Neural cell (in vitro differentiated cells): ENCODE measurements around the gene KCNJ12. TPM values are rescaled to one million over a fixed set of nuclear protein-coding genes. Genes with fewer than 3 reads are reported as not detected.
"Not testable (repeated sequence)": the region's sequence is repeated elsewhere in the genome, so short reads cannot be mapped to it uniquely, and the experiment has no call there.

Experiments used
- H2AFZ ChIP-seq: fragments of 200-600, 300-800 bp; sonication (generic), shearing (Covaris generic); 2 replicates; pipeline ENCODE4 v1.6.0; 2014; ENCODE audit warnings: low read depth, mild to moderate bottlenecking, antibody characterized with exemption, low read length, moderate library complexity
- H3F3A ChIP-seq: fragments of 200-600 bp; shearing (Covaris generic); 2 replicates; pipeline ENCODE4 v1.6.1; 2016; ENCODE audit warnings: mild to moderate bottlenecking, moderate library complexity, mixed read lengths, antibody characterized with exemption, low read length; ENCODE audit not compliant: insufficient read depth, poor library complexity, severe bottlenecking
- H3K27ac ChIP-seq: fragments of 200-600, 300-800 bp; sonication (generic), shearing (Covaris generic); 2 replicates; pipeline ENCODE4 v1.5.1; 2014; ENCODE audit warnings: mild to moderate bottlenecking, low read length, moderate library complexity
- H3K27me3 ChIP-seq: fragments of 300-800, 200-600 bp; sonication (generic), shearing (Covaris generic); 2 replicates; pipeline ENCODE4 v1.6.0; 2014; ENCODE audit warnings: mild to moderate bottlenecking, low read depth, low read length, moderate library complexity; ENCODE audit not compliant: insufficient read depth
- H3K36me3 ChIP-seq: fragments of 300-800, 200-600 bp; sonication (generic), shearing (Covaris generic); 2 replicates; pipeline ENCODE4 v1.5.1; 2014; ENCODE audit warnings: mild to moderate bottlenecking, antibody characterized with exemption, low read length, moderate library complexity; ENCODE audit not compliant: insufficient read depth
- H3K4me2 ChIP-seq: fragments of 300-800, 200-600 bp; sonication (generic), shearing (Covaris generic); 2 replicates; pipeline ENCODE4 v1.6.0; 2014; ENCODE audit warnings: mild to moderate bottlenecking, low read length
- H3K4me3 ChIP-seq: fragments of 300-800, 200-600 bp; sonication (generic), shearing (Covaris generic); 2 replicates; pipeline ENCODE4 v1.5.1; 2014; ENCODE audit warnings: mild to moderate bottlenecking, low read length, moderate library complexity
- H3K79me2 ChIP-seq: fragments of 200-600 bp; shearing (Covaris generic); replicated peaks from 2 replicates; pipeline ENCODE4 v1.6.0; 2014; ENCODE audit warnings: mild to moderate bottlenecking, low read length, moderate library complexity; ENCODE audit not compliant: insufficient read depth
- H3K9ac ChIP-seq: fragments of 300-800, 200-600 bp; sonication (generic), shearing (Covaris generic); 2 replicates; pipeline ENCODE4 v1.6.1; 2016; ENCODE audit warnings: mild to moderate bottlenecking, low read length, mixed read lengths
- H3K9me2 ChIP-seq: fragments of 200-600 bp; shearing (Covaris generic); 2 replicates; pipeline ENCODE4 v1.6.1; 2016; ENCODE audit warnings: mild to moderate bottlenecking, low read length, mixed read lengths; ENCODE audit not compliant: insufficient read depth
- H3K9me3 ChIP-seq: fragments of 200-600, 300-800 bp; sonication (generic), shearing (Covaris generic); 2 replicates; pipeline ENCODE4 v1.6.1; 2016; ENCODE audit warnings: mild to moderate bottlenecking, mixed run types, low read length, moderate library complexity, mixed read lengths
- H4K20me1 ChIP-seq: fragments of 200-600 bp; shearing (Covaris generic); 2 replicates; pipeline ENCODE4 v1.6.1; 2016; ENCODE audit warnings: mild to moderate bottlenecking, mixed run types; ENCODE audit not compliant: insufficient read depth
- EP300 ChIP-seq: fragments of 450-650 bp; conservative IDR thresholded peaks from 2 replicates; pipeline ENCODE4 v1.6.1; 2014; ENCODE audit warnings: antibody characterized with exemption, mild to moderate bottlenecking, moderate library complexity; ENCODE audit not compliant: poor library complexity, severe bottlenecking
- EZH2 ChIP-seq: fragments of 200-600, 300-800 bp; shearing (Covaris generic), sonication (generic); IDR thresholded peaks from 2 replicates; pipeline ENCODE4 v1.6.1; 2014; ENCODE audit warnings: antibody characterized with exemption, low read length, borderline replicate concordance, mild to moderate bottlenecking; ENCODE audit not compliant: insufficient read depth, poor library complexity, severe bottlenecking
- MXI1 ChIP-seq: fragments of 450-650 bp; conservative IDR thresholded peaks from 2 replicates; pipeline ENCODE4 v1.6.1; 2014; ENCODE audit warnings: antibody characterized with exemption, mild to moderate bottlenecking; ENCODE audit not compliant: poor library complexity, severe bottlenecking
- POLR2AphosphoS5 ChIP-seq: IDR thresholded peaks from 2 replicates; pipeline ENCODE4 v1.6.1; 2012
- RAD21 ChIP-seq: fragments of 450-650 bp; conservative IDR thresholded peaks from 2 replicates; pipeline ENCODE4 v1.6.1; 2014; ENCODE audit warnings: antibody characterized with exemption, mild to moderate bottlenecking, moderate library complexity
- SMC3 ChIP-seq: fragments of 450-650 bp; conservative IDR thresholded peaks from 2 replicates; pipeline ENCODE4 v1.6.1; 2014; ENCODE audit warnings: antibody characterized with exemption, mild to moderate bottlenecking, moderate library complexity; ENCODE audit not compliant: poor library complexity
- TAF1 ChIP-seq: IDR thresholded peaks from 2 replicates; pipeline ENCODE4 v1.6.1; 2012; ENCODE audit warnings: low read depth
- polyA plus RNA-seq: library from polyadenylated mRNA; depleted of rRNA; stranded (reverse); fragments of >200 nt; gene quantifications from 2 replicates; pipeline ENCODE4 v1.2.3, GENCODE V29; 2014
- TF ChIP-seq, protein P1 (sequence below): fragments of 450-650 bp; IDR thresholded peaks from 2 replicates; pipeline ENCODE4 v1.5.1; 2014; ENCODE audit warnings: antibody characterized with exemption, mild to moderate bottlenecking, moderate library complexity; ENCODE audit not compliant: poor library complexity, severe bottlenecking
- TF ChIP-seq, protein P2 (sequence below): IDR thresholded peaks from 2 replicates; pipeline ENCODE4 v1.6.1; 2012; ENCODE audit warnings: borderline replicate concordance

The KCNJ12 gene
- polyA plus RNA-seq, 1 donor from 2014 or later: 1.3 TPM

DNA sequence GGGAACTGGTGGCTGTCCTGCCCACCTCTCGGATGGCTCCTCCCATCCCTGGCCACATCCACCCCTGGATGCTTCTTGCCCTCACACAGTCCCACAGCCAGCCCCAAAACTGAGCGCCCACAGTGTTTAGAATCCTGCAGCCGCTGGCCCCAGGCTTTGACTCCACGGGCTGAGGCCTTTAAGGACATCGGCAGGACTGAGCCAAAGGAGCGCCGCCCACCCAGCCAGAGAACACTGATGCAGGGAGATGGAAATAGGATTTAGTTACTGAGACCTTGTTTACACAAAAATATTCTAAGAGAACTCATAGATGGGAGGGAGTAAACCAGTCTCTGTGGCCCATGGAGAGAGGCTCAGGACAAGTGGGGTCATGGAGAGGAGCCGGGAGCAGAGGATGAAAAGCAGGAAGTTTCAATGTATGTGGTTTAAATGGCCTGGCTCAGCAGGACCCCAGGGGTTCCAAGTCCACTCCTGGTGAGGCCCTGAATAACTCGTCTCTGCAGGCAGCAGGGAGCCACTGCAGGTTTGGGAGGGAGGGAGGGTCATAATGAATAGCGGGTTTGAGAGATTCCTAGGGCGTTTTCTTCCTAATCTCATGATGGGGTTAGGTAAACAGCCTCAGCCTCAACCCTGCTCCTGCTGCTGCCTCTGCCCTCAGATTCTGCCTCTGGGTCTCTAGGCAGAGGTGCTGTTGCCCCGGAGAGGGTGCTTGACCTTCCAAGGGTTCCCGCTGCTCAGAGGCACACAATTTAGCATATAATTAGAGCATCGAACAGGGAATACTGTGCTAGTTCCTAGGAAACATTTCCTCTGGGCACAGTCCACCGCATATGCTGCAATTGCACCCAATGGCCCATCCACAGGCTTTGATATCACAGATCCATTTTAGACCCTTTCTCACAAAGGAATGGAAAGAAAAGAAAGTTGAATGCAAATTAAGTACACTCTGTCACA, 61.0 kb downstream of the KCNJ12 start:
- H3K4me3 ChIP-seq, H3K27ac ChIP-seq, H3K9me2 ChIP-seq, H3K9ac ChIP-seq, H3K9me3 ChIP-seq, H3K4me2 ChIP-seq, H3K79me2 ChIP-seq, H3K36me3 ChIP-seq, H3K27me3 ChIP-seq, H3F3A ChIP-seq, H2AFZ ChIP-seq, H4K20me1 ChIP-seq: not testable (repeated sequence)

DNA sequence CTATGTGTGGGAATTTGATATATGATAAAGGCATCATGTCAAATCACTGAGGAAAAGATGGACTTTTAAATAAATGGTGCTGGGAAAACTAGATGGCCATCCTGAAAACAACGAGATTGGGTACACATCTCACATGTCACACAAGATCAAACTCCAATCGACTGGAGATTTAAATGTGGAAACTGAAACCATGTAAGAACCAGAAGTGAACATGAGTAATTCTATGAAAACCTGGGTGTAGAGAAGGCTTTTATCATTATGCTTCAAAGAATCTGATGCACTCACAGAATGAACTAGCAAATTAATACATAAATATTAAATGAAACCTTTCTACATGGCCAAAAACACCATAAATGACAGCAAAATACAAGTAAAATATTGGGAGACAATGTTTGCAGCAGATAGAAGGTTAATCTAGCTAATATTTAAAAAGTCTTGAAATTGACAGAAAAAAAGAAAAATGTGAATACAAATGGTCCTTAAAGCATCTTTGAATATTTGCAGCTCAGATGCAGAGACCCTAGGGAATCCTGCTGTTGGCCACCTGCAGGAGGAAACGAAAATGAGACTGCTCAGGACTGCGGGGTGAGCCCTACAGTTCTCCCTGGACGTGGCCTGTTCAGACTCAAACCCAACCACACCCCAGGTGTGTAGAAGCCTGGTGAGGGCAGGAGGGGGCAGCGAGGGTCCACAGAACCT, 62.3 kb downstream of the KCNJ12 start:
- H3K27ac ChIP-seq, H3K36me3 ChIP-seq, H4K20me1 ChIP-seq, H3K9me2 ChIP-seq, H3K27me3 ChIP-seq, H2AFZ ChIP-seq, H3K9me3 ChIP-seq, H3K9ac ChIP-seq, H3F3A ChIP-seq, H3K4me3 ChIP-seq, H3K4me2 ChIP-seq, H3K79me2 ChIP-seq: not testable (repeated sequence)

DNA sequence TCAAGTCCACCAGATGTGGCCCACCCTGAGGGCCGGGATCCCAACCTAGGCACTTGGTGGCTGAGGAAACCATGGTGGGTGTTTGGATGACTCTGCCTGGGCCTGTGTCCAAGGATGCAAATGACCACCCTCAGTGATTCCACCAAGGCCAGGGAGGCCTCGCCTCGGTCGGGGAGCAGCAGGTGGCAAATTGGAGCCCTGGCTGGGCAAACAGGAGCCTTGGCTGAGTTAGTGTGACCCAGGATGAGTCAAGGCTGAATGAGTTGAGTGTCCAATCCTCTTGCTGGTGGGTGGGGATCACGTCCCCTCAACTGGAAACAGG, 62.8 kb downstream of the KCNJ12 start:
- not testable (repeated sequence) for H4K20me1 ChIP-seq, H3F3A ChIP-seq, H3K36me3 ChIP-seq, H3K4me2 ChIP-seq, H3K27me3 ChIP-seq, H3K9me3 ChIP-seq, H3K27ac ChIP-seq, H3K9me2 ChIP-seq, H2AFZ ChIP-seq, H3K79me2 ChIP-seq, H3K9ac ChIP-seq, H3K4me3 ChIP-seq

DNA sequence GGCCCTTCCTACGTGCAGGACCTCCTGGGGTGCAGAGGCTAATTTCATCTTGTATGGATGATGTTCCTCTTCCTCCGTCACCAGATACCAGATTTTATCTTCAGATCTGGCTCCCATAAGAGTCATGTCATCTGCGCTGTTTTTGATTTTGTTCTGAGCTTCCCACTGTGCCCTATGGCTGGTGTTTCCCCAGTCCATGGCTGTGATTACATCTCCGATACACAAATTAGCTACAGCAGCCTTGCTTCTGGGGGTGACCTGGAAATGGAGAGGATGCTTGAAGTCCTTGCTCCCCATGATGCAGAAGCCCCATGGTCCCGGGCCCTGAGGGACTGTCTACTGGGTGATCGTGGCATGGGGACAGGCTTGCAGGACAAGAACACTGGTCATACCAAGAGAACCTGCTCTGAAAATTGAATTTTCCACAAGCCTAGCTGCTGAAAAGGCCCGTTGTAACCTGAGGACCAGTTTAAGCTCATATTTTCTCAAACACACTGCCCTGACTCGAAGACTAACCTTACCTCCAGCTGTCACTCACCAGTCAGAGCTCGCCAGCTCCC, 69.0 kb downstream of the KCNJ12 start:
- Histone ChIP-seq H3K79me2 (no peaks in the 10 kb centered on the region), H3K4me2 (no peak overlapping the region), H3K36me3 (no peaks in the 10 kb centered on the region), H3K9ac (no peak overlapping the region), H3K27ac (no peak overlapping the region), H3K9me3 (no peaks in the 10 kb centered on the region), H3F3A (no peaks in the 10 kb centered on the region), H3K4me3 (no peak overlapping the region), H3K9me2 (no peaks in the 10 kb centered on the region), H2AFZ (no peak overlapping the region), H4K20me1 (no peaks in the 10 kb centered on the region), H3K27me3 (no peaks in the 10 kb centered on the region)
- no peak for TF ChIP-seq TAF1
- TF ChIP-seq EZH2: no peak
- TF ChIP-seq, protein P1, sequence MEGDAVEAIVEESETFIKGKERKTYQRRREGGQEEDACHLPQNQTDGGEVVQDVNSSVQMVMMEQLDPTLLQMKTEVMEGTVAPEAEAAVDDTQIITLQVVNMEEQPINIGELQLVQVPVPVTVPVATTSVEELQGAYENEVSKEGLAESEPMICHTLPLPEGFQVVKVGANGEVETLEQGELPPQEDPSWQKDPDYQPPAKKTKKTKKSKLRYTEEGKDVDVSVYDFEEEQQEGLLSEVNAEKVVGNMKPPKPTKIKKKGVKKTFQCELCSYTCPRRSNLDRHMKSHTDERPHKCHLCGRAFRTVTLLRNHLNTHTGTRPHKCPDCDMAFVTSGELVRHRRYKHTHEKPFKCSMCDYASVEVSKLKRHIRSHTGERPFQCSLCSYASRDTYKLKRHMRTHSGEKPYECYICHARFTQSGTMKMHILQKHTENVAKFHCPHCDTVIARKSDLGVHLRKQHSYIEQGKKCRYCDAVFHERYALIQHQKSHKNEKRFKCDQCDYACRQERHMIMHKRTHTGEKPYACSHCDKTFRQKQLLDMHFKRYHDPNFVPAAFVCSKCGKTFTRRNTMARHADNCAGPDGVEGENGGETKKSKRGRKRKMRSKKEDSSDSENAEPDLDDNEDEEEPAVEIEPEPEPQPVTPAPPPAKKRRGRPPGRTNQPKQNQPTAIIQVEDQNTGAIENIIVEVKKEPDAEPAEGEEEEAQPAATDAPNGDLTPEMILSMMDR: no peak
- TF ChIP-seq EP300: no peak
- TF ChIP-seq MXI1: no peak
- TF ChIP-seq POLR2AphosphoS5: no peak
- TF ChIP-seq, protein P2, sequence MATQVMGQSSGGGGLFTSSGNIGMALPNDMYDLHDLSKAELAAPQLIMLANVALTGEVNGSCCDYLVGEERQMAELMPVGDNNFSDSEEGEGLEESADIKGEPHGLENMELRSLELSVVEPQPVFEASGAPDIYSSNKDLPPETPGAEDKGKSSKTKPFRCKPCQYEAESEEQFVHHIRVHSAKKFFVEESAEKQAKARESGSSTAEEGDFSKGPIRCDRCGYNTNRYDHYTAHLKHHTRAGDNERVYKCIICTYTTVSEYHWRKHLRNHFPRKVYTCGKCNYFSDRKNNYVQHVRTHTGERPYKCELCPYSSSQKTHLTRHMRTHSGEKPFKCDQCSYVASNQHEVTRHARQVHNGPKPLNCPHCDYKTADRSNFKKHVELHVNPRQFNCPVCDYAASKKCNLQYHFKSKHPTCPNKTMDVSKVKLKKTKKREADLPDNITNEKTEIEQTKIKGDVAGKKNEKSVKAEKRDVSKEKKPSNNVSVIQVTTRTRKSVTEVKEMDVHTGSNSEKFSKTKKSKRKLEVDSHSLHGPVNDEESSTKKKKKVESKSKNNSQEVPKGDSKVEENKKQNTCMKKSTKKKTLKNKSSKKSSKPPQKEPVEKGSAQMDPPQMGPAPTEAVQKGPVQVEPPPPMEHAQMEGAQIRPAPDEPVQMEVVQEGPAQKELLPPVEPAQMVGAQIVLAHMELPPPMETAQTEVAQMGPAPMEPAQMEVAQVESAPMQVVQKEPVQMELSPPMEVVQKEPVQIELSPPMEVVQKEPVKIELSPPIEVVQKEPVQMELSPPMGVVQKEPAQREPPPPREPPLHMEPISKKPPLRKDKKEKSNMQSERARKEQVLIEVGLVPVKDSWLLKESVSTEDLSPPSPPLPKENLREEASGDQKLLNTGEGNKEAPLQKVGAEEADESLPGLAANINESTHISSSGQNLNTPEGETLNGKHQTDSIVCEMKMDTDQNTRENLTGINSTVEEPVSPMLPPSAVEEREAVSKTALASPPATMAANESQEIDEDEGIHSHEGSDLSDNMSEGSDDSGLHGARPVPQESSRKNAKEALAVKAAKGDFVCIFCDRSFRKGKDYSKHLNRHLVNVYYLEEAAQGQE: no peak
- no peak for TF ChIP-seq RAD21
- no peak for TF ChIP-seq SMC3

DNA sequence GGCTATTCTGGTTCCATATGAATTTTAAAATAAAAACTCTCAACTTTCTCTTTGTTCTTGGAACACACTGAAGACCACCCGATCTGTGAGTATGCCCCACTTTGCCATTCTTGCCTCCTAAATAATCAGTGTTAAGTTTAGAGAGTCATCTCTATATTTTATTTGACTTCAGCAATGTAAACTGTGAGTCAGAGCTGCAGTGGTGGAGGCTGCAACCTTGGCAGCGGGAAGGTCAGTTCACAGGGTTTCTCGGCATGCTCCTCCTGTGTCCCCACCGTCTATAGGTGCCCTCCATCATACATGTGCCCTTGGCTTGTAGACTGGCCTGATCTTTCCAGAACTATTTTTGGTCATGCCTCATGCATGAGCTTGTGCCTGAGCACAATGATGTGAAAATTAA, 71.4 kb downstream of the KCNJ12 start:
- H3K27ac ChIP-seq, H3F3A ChIP-seq, H3K27me3 ChIP-seq, H2AFZ ChIP-seq, H3K79me2 ChIP-seq, H3K9ac ChIP-seq, H3K36me3 ChIP-seq, H4K20me1 ChIP-seq, H3K4me2 ChIP-seq, H3K4me3 ChIP-seq, H3K9me2 ChIP-seq, H3K9me3 ChIP-seq: not testable (repeated sequence)
